Esophagus squamous epithelium (tissue), 4 donors: ENCODE measurements around the gene LAPTM5.

Experiments used
- CTCF ChIP-seq, 6 experiments: fragments of 450-650 bp in 4 of 6; fragments of 200-600 bp in 2 of 6; sonication (generic) in 2 of 6; IDR thresholded peaks; one replicate each; pipeline ENCODE4 v1.5.1; 2016 to 2019; ENCODE audit warnings: antibody characterized with exemption in 6 of 6, mild to moderate bottlenecking in 4 of 6, moderate library complexity in 4 of 6
- POLR2A ChIP-seq, 4 donors: fragments of 450-650 bp; IDR thresholded peaks; one replicate each; pipeline ENCODE4 v1.6.1; 2017; ENCODE audit warnings: antibody characterized with exemption in 4 of 4, mild to moderate bottlenecking in 4 of 4, moderate library complexity in 3 of 4

GRCh38 chr1:30723331-30723755, 34.2 kb downstream of the LAPTM5 start, which contains the start of gene MATN1:
- TF ChIP-seq CTCF (IDR thresholded peaks at IDR 0.05) (no peak), POLR2A (IDR thresholded peaks at IDR 0.05) (no peak)
